SKM-1 treated with dmso at 0.1 percent for 144 hours (cell line): ENCODE data around the gene TRPC4AP.

Experiments
- DNase-seq: peaks from one replicate; lab custom pipeline; 2025; ENCODE audit not compliant: unreplicated experiment; lab: John Stamatoyannopoulos, UW

Gene TRPC4AP

DNA sequence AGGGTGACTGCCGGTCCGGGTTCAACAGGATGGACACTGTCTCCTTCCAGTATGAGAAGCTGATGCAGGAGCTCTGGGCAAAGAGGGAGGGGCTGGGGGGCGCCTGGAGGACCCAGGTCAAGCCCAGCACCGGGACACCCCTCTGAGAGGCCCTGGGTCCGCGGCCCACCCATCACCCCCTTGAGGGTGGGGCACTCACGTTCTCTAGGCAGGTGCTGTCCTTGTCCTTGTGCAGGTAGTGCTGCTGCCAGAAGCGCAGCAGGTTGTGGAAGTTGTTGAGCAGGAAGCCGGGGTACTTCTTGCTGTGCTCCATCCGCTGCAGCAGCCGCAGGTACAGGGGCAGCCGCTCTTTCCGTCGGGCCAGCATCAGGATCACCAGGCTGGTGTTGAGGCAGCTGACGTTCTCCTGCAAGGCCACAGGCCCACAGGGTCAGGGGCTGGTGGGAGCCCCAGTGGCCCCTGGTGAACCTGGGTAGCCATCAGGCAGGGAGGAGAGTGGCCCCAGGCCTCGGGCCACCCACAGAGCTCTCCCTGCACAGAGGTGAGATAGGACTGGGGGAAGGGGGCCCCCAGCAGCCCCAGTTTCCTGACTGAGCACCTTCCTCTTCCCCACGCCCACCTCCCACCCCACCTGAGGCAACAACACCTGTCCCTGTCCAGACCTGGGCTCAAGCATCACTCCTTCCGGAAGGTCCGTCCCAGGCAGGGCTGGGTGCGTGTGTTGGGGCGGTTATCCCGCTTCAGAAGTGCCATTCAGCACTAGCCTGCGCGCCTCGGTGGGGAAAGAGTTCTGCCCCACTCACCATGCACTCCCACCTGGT lies 89.2 kb downstream of the TRPC4AP start:
- DNase-seq, result no peak

DNA sequence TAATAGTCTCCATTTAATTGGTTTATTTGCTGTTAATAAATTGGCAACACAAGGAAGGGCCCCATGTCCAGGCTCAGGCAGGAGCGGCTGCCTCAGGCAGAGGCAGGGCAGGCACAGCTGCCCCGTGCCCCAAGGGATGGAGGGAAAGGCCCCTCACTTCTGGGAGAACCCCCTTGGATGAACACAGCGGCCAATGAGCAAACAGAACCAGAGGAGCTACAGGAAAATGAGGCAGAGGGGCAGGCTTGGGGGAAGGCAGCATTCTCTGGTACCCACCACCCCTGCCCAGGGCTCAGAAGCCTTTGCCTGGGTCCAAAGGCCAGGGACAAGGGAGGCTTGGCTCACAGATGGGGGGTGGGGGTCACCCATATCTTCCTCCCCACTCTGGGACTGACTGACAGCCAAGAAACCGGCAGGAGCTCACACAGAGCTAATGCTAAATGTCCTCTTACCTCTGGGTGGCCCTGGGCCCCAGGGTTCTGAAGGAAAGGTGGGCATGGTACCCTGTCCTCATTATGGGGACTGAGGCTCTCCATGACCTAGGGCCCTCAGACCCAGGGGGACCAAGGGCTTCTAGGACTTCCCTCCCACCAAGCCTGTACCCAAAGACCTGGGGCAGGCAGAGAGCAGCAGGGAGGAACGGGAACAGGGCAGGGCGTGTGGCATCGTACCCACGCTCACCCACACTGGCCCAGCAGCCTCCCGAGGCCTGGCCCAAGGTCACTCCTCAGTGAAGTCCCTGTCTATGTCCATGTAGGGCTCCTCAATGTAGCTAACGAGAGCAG lies 90.0 kb downstream of the TRPC4AP start:
- DNase-seq, result no peak

DNA sequence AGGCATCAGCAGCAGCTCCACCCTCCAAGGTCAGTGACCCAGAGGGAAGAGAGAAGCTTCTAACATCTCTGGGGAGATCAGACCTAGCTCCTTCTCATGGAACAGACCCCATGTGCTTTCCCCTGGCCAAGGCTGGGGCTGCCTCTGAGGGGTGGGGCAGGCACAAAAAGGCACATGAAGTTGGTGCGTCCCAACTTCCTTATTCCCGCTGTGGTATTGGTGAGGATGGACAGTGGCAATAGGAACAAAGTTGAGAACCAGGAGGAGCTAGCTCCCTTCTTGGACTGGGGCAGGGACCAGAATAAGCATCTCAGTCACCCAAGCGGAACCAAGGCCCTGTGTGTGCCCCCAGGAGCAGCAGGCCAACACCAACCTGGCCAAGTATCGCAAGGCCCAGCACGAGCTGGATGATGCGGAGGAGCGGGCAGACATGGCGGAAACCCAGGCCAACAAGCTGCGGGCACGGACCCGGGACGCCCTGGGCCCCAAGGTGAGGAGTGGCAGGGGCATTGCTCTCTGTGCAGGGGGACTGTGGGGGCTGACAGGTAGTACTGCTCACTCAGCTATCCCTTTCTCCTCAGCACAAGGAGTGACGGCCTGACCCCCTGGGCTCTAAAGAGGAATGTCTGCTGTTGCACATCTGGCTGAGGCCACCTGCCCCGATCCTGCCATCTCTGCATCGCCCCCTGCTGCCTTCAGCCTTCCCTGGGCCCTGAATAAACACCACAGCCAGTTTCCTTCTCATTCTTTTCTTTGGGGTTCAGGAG lies 90.8 kb downstream of the TRPC4AP start:
- DNase-seq, result no peak

DNA sequence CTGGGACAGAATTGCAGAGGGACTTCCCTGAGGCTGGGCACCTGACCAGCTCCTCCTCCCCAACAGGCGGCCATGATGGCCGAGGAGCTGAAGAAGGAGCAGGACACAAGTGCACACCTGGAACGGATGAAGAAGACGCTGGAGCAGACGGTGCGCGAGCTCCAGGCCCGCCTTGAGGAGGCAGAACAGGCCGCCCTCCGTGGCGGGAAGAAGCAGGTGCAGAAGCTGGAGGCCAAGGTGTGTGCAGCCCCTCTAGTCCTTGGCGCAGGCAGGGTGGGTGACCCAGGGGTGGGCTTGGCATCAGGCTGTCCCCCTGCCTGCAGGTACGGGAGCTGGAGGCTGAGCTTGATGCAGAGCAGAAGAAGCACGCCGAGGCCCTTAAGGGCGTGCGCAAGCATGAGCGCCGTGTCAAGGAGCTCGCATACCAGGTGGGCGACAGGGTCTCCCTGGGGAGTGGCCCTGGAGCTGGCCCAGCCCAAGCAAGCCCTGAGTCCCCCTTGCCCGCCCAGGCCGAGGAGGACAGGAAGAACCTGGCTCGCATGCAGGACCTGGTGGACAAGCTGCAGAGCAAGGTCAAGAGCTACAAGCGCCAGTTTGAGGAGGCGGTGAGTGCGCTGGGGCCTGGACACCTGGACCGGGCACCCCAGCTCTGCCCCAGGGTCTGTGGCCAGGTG lies 91.5 kb downstream of the TRPC4AP start:
- no peak for DNase-seq

- no peak for DNase-seq
These were observed 92.2 kb downstream of the TRPC4AP start for GRCh38 chr20:35000311-35000921.

DNA sequence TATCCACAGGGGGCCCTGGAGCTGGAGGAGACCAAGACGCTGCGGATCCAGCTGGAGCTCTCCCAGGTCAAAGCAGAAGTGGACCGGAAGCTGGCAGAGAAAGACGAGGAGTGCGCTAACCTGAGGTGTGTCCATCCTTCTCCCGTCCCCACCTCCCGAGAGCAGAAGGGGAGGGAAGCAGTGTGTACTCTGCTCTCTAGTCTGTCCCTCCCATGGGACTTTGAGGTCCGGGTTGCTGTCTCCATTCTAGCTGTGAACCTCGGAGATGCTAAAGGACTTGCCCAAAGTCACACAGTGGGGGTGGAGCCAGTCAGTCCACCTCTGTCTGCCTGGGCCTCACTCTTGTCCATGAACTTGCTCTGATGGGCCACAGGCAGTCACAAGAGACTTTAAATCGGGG lies 92.8 kb downstream of the TRPC4AP start:
- DNase-seq, result no peak

GRCh38 chr20:34999021-34999451 lies 93.6 kb downstream of the TRPC4AP start:
- no peak for DNase-seq

DNA sequence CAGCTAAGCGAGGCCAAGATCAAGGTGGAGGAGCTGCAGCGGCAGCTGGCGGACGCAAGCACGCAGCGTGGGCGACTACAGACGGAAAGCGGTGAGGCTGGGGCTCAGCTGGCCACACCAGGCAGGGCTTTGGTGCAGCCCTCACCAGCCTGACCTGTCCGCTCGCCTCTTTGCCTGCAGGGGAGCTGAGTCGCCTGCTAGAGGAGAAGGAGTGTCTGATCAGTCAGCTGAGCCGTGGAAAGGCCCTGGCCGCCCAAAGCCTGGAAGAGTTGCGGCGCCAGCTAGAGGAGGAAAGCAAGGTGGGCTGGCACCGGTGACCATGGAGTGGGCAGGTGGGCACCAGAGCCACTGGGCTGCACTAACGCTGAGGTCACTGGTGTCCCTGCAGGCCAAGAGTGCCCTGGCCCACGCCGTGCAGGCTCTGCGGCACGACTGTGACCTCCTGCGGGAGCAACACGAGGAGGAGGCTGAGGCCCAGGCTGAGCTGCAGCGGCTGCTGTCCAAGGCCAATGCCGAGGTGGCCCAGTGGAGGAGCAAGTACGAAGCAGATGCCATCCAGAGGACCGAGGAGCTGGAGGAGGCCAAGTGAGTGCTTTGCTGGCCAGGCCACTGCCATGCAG lies 94.2 kb downstream of the TRPC4AP start:
- DNase-seq, result no peak

DNA sequence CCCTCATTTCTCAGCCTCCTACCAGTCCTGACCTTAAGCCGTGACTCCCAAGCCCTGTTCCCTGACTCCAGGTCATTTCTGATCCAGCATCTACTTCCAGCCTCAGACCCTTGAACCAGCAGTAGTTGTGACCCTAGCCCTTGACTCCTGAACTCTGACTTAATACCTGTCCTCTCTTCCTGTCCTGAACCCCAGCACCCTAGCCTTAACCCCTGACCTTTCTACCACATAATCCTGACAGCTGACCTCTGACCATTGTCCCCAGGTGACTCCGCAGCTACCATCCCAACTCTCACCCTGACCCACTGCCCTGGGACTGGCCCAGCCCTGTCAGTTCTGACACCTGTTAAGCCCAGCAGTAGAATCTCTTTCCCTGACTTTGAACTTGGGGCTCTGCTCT lies 94.8 kb downstream of the TRPC4AP start:
- DNase-seq, result no peak

- no peak for DNase-seq
These were observed 95.5 kb downstream of the TRPC4AP start for GRCh38 chr20:34997131-34997561.

GRCh38 chr20:34996243-34997028 lies 96.2 kb downstream of the TRPC4AP start:
- DNase-seq, result no peak

DNA sequence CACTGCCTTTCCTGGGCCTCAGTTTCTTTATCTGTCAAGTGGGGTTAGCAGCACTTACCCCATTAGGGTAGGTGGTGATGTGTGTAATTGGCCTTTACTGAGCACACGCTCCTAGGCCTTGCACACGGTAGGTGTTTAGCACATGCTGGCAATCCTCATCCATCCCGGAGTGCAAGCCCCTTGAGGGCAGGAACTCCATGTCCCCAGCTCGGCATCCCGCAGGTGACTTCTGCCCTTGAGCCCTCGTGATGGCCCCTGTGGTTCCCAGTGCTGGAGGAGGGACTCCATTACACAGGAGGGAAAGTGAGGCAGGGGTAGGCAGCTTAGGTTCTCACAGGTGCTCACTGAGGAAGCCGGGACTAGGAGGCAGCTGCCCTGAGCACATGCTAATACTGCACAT lies 96.9 kb downstream of the TRPC4AP start:
- DNase-seq, result no peak

GRCh38 chr20:34995192-34995591 lies 97.4 kb downstream of the TRPC4AP start:
- no peak for DNase-seq

GRCh38 chr20:34994509-34995131 lies 98.0 kb downstream of the TRPC4AP start:
- DNase-seq, result no peak

DNA sequence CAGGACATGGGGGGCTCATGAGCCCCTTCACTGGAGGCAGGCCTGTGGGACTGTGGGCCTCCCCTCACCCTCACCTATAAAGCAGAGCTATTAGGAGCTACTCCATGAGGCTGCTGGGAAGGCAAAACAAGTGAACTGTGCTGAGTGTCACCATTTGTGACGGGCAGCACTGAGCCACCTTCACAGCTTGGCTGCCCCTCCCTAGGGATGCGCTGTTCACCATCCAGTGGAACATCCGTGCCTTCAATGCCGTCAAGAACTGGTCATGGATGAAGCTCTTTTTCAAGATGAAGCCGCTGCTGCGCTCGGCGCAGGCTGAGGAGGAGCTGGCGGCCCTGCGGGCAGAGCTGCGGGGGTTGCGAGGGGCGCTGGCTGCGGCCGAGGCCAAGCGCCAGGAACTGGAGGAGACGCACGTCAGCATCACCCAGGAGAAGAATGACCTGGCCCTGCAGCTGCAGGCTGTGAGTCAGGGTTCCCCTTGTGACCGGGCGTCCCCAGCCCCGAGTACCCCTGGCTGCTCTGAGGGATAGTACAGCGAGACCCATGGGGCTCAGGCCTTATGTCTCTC lies 98.6 kb downstream of the TRPC4AP start:
- DNase-seq, result no peak

DNA sequence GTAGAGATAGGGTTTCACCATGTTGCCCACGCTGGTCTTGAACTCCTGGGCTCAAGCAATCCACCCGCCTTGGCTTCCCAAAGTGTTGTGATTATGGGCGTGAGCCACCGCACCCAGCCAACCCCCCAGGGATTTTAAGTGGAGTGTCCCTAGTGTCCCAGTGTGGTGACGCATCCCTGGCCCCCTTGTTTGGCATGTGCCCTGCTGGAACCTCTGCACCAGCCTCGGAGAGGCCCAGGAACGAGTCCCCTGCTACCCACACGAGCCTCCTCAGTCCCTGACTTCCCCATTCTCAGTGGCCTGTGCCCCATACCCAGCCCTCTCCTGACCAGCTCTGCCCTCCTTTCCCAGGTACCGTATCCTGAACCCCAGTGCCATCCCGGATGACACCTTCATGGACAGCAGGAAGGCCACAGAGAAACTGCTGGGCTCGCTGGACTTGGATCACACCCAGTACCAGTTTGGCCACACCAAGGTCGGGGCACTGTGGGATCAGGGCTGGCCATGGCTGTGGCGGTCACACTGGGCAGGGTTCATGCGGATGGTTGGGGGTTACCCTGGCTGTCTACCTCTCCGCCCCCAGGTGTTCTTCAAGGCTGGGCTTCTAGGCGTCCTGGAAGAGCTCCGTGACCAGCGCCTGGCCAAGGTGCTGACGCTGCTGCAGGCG lies 99.7 kb downstream of the TRPC4AP start:
- no peak for DNase-seq

- no peak for DNase-seq
These were observed 101.9 kb downstream of the TRPC4AP start for GRCh38 chr20:34990661-34991214.

- no peak for DNase-seq
These were observed 102.4 kb downstream of the TRPC4AP start for GRCh38 chr20:34990231-34990630.
